Ishikawa (cell line): ENCODE measurements around the gene TRAF3IP1.

Source experiments
- CEBPB ChIP-seq: IDR thresholded peaks from 2 replicates; pipeline ENCODE4 v1.6.1; 2012
- CREB1 ChIP-seq: IDR thresholded peaks from 2 replicates; pipeline ENCODE4 v1.6.1; 2012; ENCODE audit warnings: low read depth
- EGR1 ChIP-seq: IDR thresholded peaks from 2 replicates; pipeline ENCODE4 v1.6.1; 2012
- EP300 ChIP-seq: IDR thresholded peaks from 2 replicates; pipeline ENCODE4 v1.6.1; 2012; ENCODE audit warnings: borderline replicate concordance
- FOXM1 ChIP-seq: IDR thresholded peaks from 2 replicates; pipeline ENCODE4 v1.6.1; 2012; ENCODE audit warnings: low read depth, borderline replicate concordance
- MAX ChIP-seq: IDR thresholded peaks from 2 replicates; pipeline ENCODE4 v1.6.1; 2012
- NFIC ChIP-seq: IDR thresholded peaks from 2 replicates; pipeline ENCODE4 v1.6.1; 2012
- RAD21 ChIP-seq: IDR thresholded peaks from 2 replicates; pipeline ENCODE4 v1.6.1; 2012; ENCODE audit warnings: low read depth
- REST ChIP-seq: IDR thresholded peaks from 2 replicates; pipeline ENCODE4 v1.6.1; 2012; ENCODE audit warnings: low read depth, mild to moderate bottlenecking
- TAF1 ChIP-seq: IDR thresholded peaks from 2 replicates; pipeline ENCODE4 v1.6.1; 2012; ENCODE audit warnings: low read depth, mild to moderate bottlenecking
- TCF12 ChIP-seq: IDR thresholded peaks from 2 replicates; pipeline ENCODE4 v1.6.1; 2012; ENCODE audit warnings: low read depth
- TEAD4 ChIP-seq: IDR thresholded peaks from 2 replicates; pipeline ENCODE4 v1.6.1; 2012
- USF1 ChIP-seq: IDR thresholded peaks from 2 replicates; pipeline ENCODE4 v1.6.1; 2012
- YY1 ChIP-seq: IDR thresholded peaks from 2 replicates; pipeline ENCODE4 v1.6.1; 2012; ENCODE audit warnings: low read depth
- ZBTB7A ChIP-seq: IDR thresholded peaks from 2 replicates; pipeline ENCODE4 v1.6.1; 2012; ENCODE audit warnings: low read depth

The TRAF3IP1 gene

GRCh38 chr2:238359403-238359802, 39.1 kb downstream of the TRAF3IP1 start:
- TF ChIP-seq YY1 (no peak), EP300 (no peak), CREB1 (no peak), CEBPB (no peak), TAF1 (no peak), USF1 (no peak), EGR1 (no peak), REST (no peak)

GRCh38 chr2:238361877-238362276, 41.6 kb downstream of the TRAF3IP1 start:
- no peak for TF ChIP-seq CREB1
- no peak for TF ChIP-seq TAF1
- TF ChIP-seq REST = no peak
- no peak for TF ChIP-seq EP300
- no peak for TF ChIP-seq TCF12
- TF ChIP-seq FOXM1 = no peak
- no peak for TF ChIP-seq USF1
- TF ChIP-seq ZBTB7A = no peak
- TF ChIP-seq TEAD4 = no peak
- TF ChIP-seq YY1 = no peak
- no peak for TF ChIP-seq CEBPB
- no peak for TF ChIP-seq RAD21
- TF ChIP-seq MAX = no peak
- TF ChIP-seq NFIC = no peak
- TF ChIP-seq EGR1 = no peak

GRCh38 chr2:238362626-238363025, 42.3 kb downstream of the TRAF3IP1 start:
- TF ChIP-seq CREB1 = no peak
- TF ChIP-seq EP300 = no peak
- TF ChIP-seq NFIC = no peak
- no peak for TF ChIP-seq ZBTB7A
- TF ChIP-seq RAD21 = no peak
- TF ChIP-seq TCF12 = no peak
- TF ChIP-seq USF1 = no peak
- TF ChIP-seq TAF1 = no peak
- TF ChIP-seq MAX = no peak
- TF ChIP-seq TEAD4 = no peak
- no peak for TF ChIP-seq FOXM1
- TF ChIP-seq EGR1 = no peak
- TF ChIP-seq REST = no peak
- no peak for TF ChIP-seq YY1
- no peak for TF ChIP-seq CEBPB

GRCh38 chr2:238369591-238370040, 49.3 kb downstream of the TRAF3IP1 start:
- no peak for TF ChIP-seq REST
- no peak for TF ChIP-seq TCF12
- no peak for TF ChIP-seq TAF1
- TF ChIP-seq CREB1 = no peak
- TF ChIP-seq MAX = no peak
- TF ChIP-seq EGR1 = no peak
- no peak for TF ChIP-seq FOXM1
- no peak for TF ChIP-seq TEAD4
- no peak for TF ChIP-seq CEBPB
- TF ChIP-seq YY1 = no peak
- TF ChIP-seq USF1 = no peak
- TF ChIP-seq EP300 = no peak
- no peak for TF ChIP-seq RAD21
- no peak for TF ChIP-seq NFIC
